Measurements from ENCODE around the gene EGFL7. TPM values are rescaled to one million over a fixed set of nuclear protein-coding genes. Genes with fewer than 3 reads are reported as not detected.
A peak's percentile ranks its signal among the peaks of the same experiment; 100 is the strongest.

The EGFL7 gene
- total and polyA plus RNA-seq, 2 donors (not counting 1 experiment from before 2014, with no cell fraction given), result 4.2 to 7.9 TPM

DNA sequence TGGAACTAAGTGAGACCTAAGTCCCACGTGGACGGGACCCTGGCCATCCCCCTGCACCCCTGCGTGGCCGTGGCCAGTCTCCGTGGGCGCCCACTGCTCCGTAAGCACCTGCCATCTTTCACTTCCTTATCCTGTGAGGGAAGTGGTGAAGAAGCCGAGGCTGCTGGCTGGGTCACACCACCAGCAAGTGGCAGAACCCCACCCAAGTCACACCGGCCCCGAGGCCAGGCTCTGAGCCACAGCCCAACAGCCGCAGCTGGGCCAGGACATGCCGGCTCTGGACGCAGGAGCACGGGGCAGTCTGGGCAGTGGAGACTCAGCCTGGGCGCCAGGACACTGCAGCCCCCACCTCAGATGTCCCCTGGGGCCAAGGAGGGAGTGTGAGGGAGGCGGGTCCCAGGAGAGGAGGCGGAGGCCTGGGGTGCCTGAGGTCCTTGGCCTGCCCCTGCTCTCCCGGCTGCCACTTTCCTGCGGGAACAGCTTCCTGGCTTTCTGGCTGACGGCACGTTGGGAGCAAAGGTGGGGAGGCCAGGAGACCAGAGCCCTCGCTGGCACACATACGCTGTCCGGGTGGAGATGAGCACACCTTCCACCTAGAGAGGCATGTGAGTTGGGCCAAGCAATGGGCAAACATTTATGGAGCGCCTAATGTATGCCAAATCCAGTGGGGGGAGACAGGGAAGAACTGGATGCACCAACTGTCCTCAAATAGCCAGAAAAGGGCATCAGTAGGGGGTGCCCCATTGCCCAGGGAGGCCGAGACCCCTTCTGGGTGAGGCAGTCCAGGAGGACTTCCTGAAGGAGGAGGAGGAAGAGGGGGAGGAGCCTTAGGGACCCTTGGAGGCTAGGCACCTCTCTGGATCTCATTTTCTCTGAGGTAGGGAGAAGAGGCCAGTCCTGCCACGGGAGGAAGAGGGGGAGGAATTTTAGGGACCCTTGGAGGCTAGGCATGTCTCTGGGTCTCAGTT lies 43.9 kb upstream of the EGFL7 start:
- Histone ChIP-seq H2AFZ (ENCODE audit: low read length) (no peak overlapping the region), H3K9me3 (ENCODE audit: control insufficient read depth, insufficient read depth, low read depth, low read length) (no peaks in the 10 kb centered on the region), H3K4me1 (ENCODE audit: control insufficient read depth, extremely low read depth, insufficient read depth, low read length) (peaks cover 13% of the 10 kb centered on the region), H3K4me3 (replicated peaks in 1 of 4; ENCODE audit: control extremely low read depth in 1 of 4, insufficient read depth in 1 of 4, low read depth in 3 of 4, low read length in 4 of 4) (no peak overlapping the region), H3K36me3 (ENCODE audit: control insufficient read depth, insufficient read depth, low read length) (no peaks in the 10 kb centered on the region), H3K27me3 (ENCODE audit: control insufficient read depth, insufficient read depth, low read length) (no peaks in the 10 kb centered on the region), H3K27ac (ENCODE audit: insufficient read depth, low read length) (no peak overlapping the region), H3K9ac (ENCODE audit: insufficient read depth, low read length) (no peak overlapping the region), H4K20me1 (ENCODE audit: control insufficient read depth, extremely low read depth, insufficient read depth, low read length) (no peaks in the 10 kb centered on the region), H3K79me2 (ENCODE audit: control insufficient read depth, insufficient read depth, low read length) (no peaks in the 10 kb centered on the region), H3K4me2 (ENCODE audit: extremely low read depth, insufficient read depth, low read length) (no peak overlapping the region)
- TF ChIP-seq, protein P1, sequence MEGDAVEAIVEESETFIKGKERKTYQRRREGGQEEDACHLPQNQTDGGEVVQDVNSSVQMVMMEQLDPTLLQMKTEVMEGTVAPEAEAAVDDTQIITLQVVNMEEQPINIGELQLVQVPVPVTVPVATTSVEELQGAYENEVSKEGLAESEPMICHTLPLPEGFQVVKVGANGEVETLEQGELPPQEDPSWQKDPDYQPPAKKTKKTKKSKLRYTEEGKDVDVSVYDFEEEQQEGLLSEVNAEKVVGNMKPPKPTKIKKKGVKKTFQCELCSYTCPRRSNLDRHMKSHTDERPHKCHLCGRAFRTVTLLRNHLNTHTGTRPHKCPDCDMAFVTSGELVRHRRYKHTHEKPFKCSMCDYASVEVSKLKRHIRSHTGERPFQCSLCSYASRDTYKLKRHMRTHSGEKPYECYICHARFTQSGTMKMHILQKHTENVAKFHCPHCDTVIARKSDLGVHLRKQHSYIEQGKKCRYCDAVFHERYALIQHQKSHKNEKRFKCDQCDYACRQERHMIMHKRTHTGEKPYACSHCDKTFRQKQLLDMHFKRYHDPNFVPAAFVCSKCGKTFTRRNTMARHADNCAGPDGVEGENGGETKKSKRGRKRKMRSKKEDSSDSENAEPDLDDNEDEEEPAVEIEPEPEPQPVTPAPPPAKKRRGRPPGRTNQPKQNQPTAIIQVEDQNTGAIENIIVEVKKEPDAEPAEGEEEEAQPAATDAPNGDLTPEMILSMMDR (conservative IDR thresholded peaks at IDR 0.05 in 1 of 2, IDR thresholded peaks at IDR 0.05 in 1 of 2; ENCODE audit: low read depth in 1 of 2, low read length in 2 of 2), result no peak
- no peak for TF ChIP-seq EZH2 (IDR thresholded peaks at IDR 0.05; ENCODE audit: low read length, missing control alignments)
- DNase-seq (ENCODE audit: low read depth in 2 of 2), result no peak

DNA sequence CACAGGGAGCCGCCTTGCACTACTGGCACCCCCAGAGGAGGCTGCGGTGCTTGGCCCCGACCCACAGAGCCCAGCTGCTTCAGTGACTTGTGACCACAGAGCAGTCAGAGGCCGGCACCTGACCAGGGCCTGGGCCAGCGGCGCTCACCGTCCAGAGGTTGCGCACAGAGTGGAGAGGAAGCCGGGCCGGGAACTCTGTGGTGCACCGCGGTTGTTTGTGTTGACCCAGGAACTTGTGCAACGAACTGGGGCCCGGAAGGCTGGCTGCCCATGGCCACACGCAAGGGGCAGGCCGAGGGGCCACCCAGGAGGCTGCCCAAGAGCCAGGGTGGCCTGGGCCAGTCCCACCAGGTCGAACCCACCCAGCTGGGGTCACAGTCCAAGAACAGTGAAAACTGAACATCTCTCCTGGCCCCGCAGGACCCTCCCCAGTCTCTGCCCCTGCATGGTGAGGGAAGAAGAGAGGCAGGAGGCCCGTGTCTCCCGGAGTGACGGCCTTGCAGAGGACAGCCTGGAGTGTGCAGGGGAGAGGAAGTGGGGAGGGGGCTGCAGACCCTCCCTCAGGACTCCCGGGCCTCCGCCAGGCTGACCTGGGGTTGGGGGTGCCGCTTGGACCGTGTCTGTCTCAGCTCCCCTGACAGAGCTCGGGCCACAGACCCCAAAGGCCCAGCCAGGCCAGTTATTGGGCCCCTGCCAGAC lies 42.8 kb upstream of the EGFL7 start:
- Histone ChIP-seq H3K4me3 (replicated peaks in 1 of 4; ENCODE audit: control extremely low read depth in 1 of 4, insufficient read depth in 1 of 4, low read depth in 3 of 4, low read length in 4 of 4) (no peak overlapping the region), H3K9me3 (ENCODE audit: control insufficient read depth, insufficient read depth, low read depth, low read length) (no peaks in the 10 kb centered on the region), H3K79me2 (ENCODE audit: control insufficient read depth, insufficient read depth, low read length) (no peaks in the 10 kb centered on the region), H3K36me3 (ENCODE audit: control insufficient read depth, insufficient read depth, low read length) (no peaks in the 10 kb centered on the region), H3K27me3 (ENCODE audit: control insufficient read depth, insufficient read depth, low read length) (no peaks in the 10 kb centered on the region), H4K20me1 (ENCODE audit: control insufficient read depth, extremely low read depth, insufficient read depth, low read length) (no peaks in the 10 kb centered on the region), H2AFZ (ENCODE audit: low read length) (no peak overlapping the region), H3K9ac (ENCODE audit: insufficient read depth, low read length) (no peak overlapping the region), H3K4me1 (ENCODE audit: control insufficient read depth, extremely low read depth, insufficient read depth, low read length) (peaks cover 15% of the 10 kb centered on the region), H3K27ac (ENCODE audit: insufficient read depth, low read length) (no peak overlapping the region), H3K4me2 (ENCODE audit: extremely low read depth, insufficient read depth, low read length) (no peak overlapping the region)
- DNase-seq (ENCODE audit: low read depth in 2 of 2), result peak; percentile 9 to 79
- TF ChIP-seq EZH2 (IDR thresholded peaks at IDR 0.05; ENCODE audit: low read length, missing control alignments), result no peak

DNA sequence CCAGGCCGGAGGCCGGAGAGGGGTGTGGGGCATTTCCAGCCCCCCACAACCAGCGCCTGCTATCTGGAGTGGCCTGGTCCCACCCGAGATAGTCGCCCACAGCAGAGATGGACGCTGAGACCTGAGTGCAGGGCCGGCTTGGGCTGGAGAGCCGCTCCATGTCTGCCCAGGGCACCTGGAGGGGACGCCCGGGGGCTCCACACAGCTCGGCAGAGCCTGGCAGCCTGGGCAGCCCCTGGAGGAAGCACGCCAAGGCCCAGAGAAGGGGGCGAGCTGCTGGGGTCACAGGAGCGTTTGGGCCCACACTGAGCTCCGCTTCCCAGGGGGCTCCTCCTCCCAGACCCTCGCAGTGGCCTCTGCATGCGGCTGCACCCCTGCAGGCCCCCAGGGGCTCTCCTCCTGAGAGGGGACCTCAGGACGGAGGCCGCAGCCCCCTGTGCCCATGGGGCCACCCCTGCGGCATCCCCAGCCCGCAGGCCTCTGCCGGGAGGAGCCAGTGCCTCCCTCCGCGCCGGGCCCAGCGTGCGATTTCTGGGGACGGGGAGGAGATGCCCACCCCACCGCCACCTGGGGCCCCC lies 42.2 kb upstream of the EGFL7 start:
- no peaks in the 10 kb centered on the region for H3K36me3 ChIP-seq (ENCODE audit: control insufficient read depth, insufficient read depth, low read length)
- no peaks in the 10 kb centered on the region for H3K79me2 ChIP-seq (ENCODE audit: control insufficient read depth, insufficient read depth, low read length)
- TF ChIP-seq EZH2 (IDR thresholded peaks at IDR 0.05; ENCODE audit: low read length, missing control alignments), result no peak
- TF ChIP-seq, protein P1 (conservative IDR thresholded peaks at IDR 0.05 in 1 of 2, IDR thresholded peaks at IDR 0.05 in 1 of 2; ENCODE audit: low read depth in 1 of 2, low read length in 2 of 2), result no peak
- H3K27ac ChIP-seq (ENCODE audit: insufficient read depth, low read length), result no peak overlapping the region
- no peak overlapping the region for H3K9ac ChIP-seq (ENCODE audit: insufficient read depth, low read length)
- DNase-seq (ENCODE audit: low read depth in 2 of 2), result no peak
- H2AFZ ChIP-seq (ENCODE audit: low read length), result no peak overlapping the region
- H3K4me2 ChIP-seq (ENCODE audit: extremely low read depth, insufficient read depth, low read length), result no peak overlapping the region
- no peaks in the 10 kb centered on the region for H3K9me3 ChIP-seq (ENCODE audit: control insufficient read depth, insufficient read depth, low read depth, low read length)
- H4K20me1 ChIP-seq (ENCODE audit: control insufficient read depth, extremely low read depth, insufficient read depth, low read length), result no peaks in the 10 kb centered on the region
- H3K27me3 ChIP-seq (ENCODE audit: control insufficient read depth, insufficient read depth, low read length), result no peaks in the 10 kb centered on the region
- no peak overlapping the region for H3K4me3 ChIP-seq (replicated peaks in 1 of 4; ENCODE audit: control extremely low read depth in 1 of 4, insufficient read depth in 1 of 4, low read depth in 3 of 4, low read length in 4 of 4)
- peaks cover 9% of the 10 kb centered on the region for H3K4me1 ChIP-seq (ENCODE audit: control insufficient read depth, extremely low read depth, insufficient read depth, low read length)

Data from fibroblast of lung (primary cell).